HFF-Myc (cell line): ENCODE results near the gene SYPL1.

Experiments
- DNase-seq: peaks from one replicate; pipeline ENCODE4 v3.0.0-alpha.2; 2011; ENCODE audit warnings: low read depth; ENCODE audit errors: extremely low read depth
- H3K4me3 ChIP-seq: replicated peaks from 2 replicates; pipeline ENCODE4 v1.5.1; 2011; ENCODE audit warnings: low read depth, mild to moderate bottlenecking, control low read depth, low read length
- TF ChIP-seq, protein P1 (sequence below): IDR thresholded peaks from 2 replicates; pipeline ENCODE4 v1.5.1; 2012; ENCODE audit warnings: mild to moderate bottlenecking, low read depth, low read length, control low read depth; ENCODE audit errors: missing control alignments

The SYPL1 gene

DNA sequence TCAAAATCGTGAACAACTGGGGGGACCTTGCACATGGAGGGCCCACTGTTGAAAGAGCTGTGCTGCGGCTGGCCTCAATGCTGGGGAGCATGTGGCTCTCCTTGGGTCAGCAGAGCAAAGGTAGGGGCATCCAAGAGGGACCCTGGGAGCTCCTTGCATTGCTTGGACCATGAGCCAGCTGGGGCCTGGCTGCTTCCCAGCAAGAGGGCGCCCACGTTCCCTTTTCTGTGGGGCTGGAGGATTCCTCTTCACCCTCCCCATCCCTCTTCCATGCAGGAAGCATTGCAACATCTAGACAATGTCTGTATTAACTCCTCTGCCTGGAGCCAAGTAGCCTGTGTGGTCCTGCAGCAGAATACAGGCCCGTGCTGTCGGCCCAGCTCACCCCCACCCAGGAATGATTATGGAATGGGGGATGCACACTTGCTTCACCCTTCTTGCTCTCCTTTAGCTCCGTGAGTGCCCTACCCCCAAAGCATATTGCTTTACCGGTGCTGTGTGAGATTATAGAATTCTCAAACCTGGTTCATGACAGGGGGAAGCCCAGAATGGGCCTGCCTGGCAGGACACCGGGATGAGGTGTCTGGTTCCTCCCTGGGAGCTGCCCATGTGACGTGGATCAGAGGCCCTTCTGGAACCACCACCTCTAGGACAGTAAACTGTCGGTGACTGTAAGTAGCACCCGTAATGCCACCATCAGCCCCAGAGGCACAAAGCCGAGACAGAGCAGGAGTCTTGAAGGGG is 61.9 kb downstream of the SYPL1 start:
- DNase-seq, result no peak
- TF ChIP-seq, protein P1, sequence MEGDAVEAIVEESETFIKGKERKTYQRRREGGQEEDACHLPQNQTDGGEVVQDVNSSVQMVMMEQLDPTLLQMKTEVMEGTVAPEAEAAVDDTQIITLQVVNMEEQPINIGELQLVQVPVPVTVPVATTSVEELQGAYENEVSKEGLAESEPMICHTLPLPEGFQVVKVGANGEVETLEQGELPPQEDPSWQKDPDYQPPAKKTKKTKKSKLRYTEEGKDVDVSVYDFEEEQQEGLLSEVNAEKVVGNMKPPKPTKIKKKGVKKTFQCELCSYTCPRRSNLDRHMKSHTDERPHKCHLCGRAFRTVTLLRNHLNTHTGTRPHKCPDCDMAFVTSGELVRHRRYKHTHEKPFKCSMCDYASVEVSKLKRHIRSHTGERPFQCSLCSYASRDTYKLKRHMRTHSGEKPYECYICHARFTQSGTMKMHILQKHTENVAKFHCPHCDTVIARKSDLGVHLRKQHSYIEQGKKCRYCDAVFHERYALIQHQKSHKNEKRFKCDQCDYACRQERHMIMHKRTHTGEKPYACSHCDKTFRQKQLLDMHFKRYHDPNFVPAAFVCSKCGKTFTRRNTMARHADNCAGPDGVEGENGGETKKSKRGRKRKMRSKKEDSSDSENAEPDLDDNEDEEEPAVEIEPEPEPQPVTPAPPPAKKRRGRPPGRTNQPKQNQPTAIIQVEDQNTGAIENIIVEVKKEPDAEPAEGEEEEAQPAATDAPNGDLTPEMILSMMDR, result peak; percentile 22

DNA sequence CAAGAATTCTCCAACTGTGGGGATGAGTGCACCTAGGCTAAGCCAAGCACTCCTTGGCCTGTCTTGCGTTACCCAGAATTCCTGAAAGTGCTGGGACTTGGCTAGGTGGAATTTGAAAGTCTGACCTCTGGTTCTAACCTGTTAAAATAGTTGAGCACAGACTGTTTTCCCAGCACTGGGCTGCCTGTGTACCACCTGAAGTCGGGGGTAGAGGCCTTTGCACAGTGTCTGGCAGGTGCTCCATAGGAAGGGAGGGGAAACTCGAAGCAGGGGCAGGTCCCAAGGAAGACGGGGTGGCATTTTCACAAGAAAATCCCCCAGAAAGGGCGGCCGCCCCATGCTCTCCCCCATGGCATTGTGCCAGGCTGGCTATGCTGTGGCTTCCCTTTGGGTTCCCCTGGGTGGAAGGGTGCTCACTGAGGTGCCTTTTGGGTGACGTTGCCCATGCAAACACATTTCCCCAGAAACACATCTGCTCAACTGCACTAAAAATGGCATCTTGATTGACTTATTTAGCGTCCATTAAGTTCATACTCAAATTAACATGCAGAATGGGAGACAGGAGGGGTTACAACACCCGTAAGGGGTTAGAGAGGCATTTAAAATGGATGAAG is 62.9 kb downstream of the SYPL1 start:
- no peak overlapping the region for H3K4me3 ChIP-seq
- TF ChIP-seq, protein P1, result no peak
- no peak for DNase-seq

More for the DNA sequence above, 61.9 kb downstream of the SYPL1 start:
- H3K4me3 ChIP-seq, result no peak overlapping the region

DNA sequence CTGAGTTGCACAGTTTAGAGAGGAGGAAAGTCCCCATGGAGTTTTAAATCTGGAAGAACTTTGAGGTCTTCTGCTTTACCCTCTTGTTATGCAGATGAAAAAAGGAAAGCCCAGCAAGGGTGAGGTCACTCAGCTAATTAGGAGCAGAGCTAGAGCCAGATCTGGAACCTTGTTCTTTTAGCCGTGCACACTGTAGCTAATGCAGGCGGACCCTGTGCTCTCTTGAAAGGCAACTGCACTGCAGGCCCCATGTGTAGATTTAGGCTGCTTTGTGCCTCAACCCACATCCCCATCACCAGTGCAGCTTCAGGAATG is 63.4 kb downstream of the SYPL1 start:
- TF ChIP-seq, protein P1, result no peak
- DNase-seq, result no peak
- H3K4me3 ChIP-seq, result no peak overlapping the region

DNA sequence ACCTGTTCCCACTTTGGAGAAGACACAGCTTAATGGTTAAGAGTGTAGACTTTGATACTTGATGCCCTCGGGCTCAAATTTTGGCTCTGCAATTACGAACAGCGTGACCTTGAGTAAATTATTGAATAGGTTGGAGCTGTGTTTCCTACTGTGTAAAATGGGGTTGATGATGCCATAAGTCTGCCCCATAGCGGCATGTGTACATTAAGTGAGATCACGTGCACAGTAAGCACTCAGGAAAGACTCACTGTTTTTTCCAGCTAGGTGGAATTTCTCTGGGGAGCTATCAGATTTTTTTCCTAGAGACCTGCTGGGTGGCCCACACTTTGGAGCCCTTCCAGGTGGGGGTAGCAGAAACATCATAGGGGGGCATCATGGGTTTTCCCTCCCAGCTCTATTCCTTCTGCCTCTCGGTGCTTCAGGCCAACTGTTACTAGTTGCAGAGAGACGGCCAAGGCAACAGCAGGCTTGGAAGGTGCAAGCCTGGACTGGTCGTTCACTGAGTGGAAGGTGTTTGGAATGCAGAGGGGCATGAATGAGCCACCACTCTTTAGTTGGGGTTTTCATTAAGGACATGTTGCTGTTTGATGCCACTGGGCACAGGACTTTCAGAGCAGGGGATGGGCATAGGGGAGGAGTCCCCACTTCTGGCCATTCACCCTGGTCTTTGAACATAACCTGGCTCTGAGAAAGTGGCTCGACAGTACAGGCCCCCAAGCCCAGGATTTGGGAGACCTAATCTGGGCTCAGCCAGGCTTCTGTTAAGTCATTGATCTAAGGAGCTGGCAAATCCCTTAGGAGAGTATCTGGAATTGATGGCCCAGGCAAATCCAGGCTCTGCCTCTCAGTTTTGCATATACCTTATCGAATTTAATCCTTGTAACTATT is 64.0 kb downstream of the SYPL1 start:
- no peak for DNase-seq
- H3K4me3 ChIP-seq, result no peak overlapping the region
- TF ChIP-seq, protein P1, result no peak

DNA sequence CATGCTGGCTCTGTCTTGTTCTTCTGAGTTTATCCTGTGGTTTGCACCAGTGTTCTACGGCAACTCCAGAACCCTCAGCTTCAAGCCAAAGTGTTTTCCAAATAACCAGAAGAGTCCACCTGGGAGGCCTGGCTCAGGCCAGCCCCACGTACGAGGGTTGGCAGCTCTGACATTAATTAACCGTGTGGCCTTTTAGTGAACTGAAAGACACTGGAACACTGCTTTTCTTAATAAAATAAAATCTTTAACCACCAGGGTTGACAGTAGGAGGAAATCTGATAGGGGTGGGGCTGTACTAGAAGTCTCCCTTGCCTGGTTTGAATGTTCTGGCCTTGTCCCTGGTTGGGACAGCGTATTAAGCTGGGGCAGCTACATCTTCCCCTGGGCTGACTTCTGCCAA is 64.9 kb downstream of the SYPL1 start:
- H3K4me3 ChIP-seq, result no peak overlapping the region
- no peak for DNase-seq
- TF ChIP-seq, protein P1, result no peak

DNA sequence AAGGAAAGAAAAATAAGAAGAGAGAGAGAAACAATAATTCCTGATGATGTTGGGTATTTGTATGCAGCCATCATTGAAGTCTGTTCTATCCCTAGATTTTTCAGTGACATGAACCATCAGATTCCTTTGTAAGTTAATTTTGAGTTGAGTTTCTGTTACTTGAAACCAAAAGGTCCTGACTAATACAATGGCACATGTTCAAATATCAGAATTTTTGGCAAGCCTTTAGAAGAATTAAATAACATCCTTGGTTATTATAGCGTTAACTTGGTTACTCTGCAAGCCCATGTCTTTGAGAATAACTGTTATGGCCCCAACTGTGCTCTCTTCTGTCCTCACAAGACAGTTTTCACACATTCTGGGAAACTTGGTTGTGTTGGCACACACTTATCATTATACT is 66.5 kb downstream of the SYPL1 start:
- DNase-seq, result no peak
- H3K4me3 ChIP-seq, result no peak overlapping the region
- TF ChIP-seq, protein P1, result no peak
